Stimulated activated CD8-positive, alpha-beta memory T cell treated with anti-CD3 and anti-CD28 coated beads, Interleukin-15, amount 100 ng/mL, for 48 hours (primary cell): Measurements from ENCODE around the gene USP34.

Experiments used
- DNase-seq, 2 donors: peaks; one replicate each; pipeline ENCODE4 v3.0.0-alpha.2; 2020; ENCODE audit warnings: low read depth in 2 of 2

The USP34 gene

GRCh38 chr2:61376211-61376610, 94.7 kb downstream of the USP34 start:
- no peak for DNase-seq

- DNase-seq = no peak
Observed at GRCh38 chr2:61371027-61371426, 99.9 kb downstream of the USP34 start.

GRCh38 chr2:61368687-61369665, 101.9 kb downstream of the USP34 start:
- DNase-seq = peak in 1 of 2 donors; percentile 25

- no peak for DNase-seq
Observed at GRCh38 chr2:61367177-61367576, 103.7 kb downstream of the USP34 start.

DNA sequence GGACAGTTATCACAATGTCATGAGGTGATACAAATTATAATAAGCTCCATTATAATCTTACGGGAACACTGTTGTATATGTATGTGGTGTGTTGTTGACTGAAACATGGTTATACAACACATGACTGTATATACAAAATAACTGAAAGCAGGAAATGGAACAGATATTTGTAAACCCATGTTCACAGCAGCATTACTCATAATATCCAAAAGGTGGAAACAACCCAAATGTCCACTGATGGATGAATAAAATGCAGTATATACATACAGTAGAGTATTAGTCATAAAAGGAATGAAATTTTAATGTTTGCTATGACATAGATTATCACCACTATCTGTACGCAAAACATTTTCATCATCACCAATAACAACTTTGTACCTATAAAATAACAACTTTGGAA, 107.3 kb downstream of the USP34 start:
- DNase-seq = no peak

- DNase-seq = no peak
Observed at GRCh38 chr2:61362873-61363272, 108.0 kb downstream of the USP34 start.

GRCh38 chr2:61361068-61361467, 109.8 kb downstream of the USP34 start:
- DNase-seq = no peak

DNA sequence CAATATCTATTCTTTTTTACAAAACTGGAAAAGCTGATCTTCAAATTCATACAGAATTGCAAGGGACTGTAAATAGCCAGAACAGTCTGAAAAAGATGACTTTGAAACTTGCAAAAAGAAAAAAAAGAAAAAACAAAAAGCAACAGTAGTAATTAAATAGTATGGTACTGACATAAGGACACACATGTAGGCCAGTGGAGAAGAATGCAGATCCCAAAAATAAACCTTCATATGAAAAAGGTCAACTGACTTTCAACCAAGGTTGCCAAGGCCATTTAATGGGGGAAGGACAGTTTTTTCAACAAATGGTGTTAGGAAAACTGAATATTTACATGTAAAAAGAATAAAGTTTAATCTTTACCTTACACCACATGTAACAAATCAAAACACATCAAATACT, 111.8 kb downstream of the USP34 start:
- DNase-seq = no peak

- no peak for DNase-seq
Observed at GRCh38 chr2:61357681-61358080, 113.2 kb downstream of the USP34 start.

DNA sequence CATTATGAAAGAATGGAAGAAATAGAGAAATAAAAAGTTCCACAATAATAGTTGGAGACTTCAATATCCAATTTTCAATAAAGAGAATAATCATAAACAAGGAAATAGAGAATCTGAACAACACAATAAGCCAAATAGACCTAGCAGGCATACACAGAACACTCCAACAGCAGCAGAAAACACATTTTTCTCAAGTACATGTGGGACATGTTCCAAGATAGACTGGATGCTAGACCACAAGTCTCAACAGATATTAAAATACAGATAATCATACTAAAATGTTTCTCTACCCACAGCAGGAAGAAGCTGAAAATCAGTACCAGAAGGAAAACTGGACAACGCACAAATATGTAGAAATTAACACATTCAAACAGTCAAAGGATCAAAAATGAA, 113.9 kb downstream of the USP34 start:
- no peak for DNase-seq

DNA sequence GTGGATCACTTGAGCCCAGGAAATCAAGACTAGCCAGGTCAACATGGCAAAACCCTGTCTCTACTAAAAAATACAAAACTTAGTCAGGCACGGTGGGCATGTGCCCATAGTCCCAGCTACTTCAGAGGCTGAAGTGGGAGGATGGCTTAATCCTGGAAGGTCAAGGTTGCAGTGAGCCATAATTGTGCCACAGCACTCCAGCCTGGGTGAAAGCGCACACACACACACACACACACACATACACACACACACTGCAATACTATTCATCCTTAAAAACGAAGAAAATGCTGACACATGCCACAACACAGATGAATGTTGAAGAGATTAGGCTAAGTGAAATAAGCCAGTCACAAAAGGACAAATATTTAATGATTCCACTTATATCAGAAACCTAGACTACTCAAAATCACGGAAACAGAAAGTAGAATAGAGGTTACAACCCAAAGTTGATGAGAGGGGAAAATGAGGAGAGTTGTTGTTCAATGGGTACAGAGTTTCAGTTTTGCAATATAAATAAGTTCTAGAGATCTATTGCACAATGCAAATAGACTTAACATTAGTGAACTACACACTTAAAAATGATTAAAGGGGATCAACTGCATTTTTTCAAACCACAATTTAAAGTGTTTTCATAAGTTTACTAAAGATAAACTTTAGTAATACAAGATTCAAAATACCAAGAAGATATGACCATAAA, 114.5 kb downstream of the USP34 start:
- no peak for DNase-seq

DNA sequence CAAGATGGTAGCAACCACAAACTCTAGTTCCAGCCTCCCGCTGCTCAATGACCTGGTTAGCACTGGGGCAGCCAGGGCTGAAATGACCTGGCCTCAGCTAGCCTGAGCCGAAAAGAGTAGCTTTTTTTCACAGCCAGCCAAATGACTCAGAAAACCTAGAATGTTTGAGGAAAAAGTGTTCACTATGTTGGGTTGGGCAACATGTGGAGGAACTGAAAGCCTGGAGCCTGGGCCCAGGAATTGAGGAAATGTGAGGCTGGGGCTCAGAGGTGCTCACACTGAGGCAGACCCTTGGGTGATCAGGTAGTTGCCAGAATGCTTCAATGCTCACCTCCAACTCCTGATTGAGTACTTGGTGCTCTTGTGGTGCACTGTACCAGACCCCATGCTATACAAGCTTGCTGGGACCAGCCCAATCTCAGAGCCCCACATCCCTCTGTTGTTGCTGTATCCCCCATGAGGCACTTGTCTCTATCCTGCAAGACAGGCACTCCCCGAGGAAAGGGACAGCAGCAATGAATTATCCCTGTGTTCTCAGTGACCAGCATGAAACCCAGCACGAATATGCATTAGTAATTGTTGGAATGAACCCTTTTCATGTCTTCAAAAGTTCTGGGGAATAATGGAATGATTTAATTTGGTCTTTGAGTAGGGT, 116.2 kb downstream of the USP34 start:
- DNase-seq = no peak

DNA sequence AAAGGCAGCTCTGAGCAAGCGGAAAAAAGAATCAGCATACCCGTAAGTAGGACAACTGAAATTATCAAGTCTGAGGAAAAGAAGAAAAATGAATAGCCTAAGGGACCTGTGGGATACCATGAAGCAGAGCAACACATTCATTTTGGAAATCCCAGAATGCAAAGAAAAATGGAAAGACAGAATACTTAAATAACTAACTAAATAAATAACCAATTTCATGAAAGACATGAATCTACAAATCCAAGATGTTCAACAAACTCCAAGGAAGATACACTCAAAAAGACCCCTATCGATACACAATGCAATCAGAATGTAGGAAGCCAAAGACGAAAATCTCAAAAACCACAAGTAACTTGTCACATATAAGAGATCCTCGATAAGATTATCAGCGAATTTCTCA, 117.0 kb downstream of the USP34 start:
- DNase-seq = no peak

GRCh38 chr2:61350777-61351176, 120.1 kb downstream of the USP34 start:
- DNase-seq = no peak

- DNase-seq = no peak
Observed at GRCh38 chr2:61343141-61343540, 127.7 kb downstream of the USP34 start.

DNA sequence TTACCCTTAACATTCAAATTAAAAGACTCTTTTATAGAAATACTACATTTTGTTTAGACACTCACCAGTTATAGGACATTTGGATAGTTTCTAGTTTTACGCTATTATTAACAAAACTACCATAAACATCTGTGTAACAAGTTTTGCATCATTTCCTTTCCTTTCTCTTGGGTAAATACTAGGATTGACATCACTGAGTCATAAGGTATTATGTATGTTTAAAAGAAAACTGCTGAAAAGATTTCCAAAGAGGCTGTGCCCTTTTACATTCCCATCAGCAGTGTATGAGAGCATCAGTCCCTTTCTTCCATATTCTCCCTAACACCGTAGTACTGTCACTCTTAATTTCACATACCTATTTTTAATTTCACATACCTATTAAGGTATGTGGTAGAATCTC, 130.6 kb downstream of the USP34 start:
- no peak for DNase-seq

- DNase-seq = no peak
Observed at GRCh38 chr2:61338447-61338846, 132.4 kb downstream of the USP34 start.

DNA sequence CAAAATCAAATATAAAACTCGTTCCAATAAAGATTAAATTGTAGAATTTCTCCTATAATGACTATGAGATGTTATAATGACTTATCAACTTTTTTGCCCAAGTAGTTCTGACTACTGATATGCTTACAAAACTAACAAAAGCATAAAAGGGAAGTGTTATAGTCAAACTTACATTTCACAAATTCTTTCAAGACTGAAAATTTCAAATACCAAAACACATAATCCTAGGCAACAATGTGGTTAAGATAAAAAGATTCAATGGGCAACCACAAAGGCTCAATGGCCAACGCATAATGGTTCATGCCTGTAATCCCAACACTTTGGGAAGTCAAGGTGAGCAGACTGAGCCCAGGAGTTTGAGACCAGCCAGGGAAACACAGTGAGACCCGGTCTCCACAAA, 135.7 kb downstream of the USP34 start:
- no peak for DNase-seq

DNA sequence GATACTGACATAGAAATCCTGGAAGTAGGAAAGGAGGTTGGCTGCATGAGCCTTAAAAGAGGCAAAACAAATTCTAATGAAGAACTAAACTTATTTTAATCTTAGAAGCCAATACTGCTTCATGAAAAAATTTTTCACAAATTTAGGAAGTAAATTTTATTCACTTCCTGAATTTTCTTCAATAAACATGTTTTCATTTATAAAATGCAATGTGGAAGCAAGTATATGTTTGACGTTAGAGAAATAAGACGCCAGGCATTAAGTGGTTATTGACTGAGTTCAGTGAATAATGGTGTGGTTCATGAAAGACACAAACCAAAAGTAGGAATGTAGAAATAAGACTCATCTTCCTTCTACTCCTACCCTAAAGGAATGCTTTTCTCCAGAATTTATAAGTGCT, 136.4 kb downstream of the USP34 start:
- no peak for DNase-seq

DNA sequence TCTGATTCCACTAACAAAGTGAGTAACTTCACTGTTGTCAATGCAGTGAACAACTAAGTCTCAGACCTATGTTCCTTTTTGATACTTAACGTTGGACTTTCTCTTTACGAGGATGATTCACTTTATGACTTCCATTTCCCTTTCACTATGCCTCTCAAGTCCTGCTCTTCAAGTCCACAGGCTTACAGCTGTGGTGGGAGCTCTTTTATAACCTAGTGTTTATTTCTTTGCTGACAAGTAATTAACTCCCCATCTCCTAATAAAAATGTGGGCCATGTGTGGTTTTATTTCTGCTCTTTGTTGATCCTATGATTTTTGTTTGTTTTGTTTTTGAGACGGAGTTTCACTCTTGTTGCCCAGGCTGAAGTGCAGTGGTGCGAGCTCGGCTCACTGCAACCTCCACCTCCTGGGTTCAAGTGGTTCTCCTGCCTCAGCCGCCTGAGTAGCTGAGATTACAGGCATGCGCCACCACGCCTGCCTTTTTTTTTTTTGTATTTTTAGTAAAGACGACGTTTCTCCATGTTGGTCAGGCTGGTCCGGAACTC, 142.1 kb downstream of the USP34 start:
- no peak for DNase-seq

DNA sequence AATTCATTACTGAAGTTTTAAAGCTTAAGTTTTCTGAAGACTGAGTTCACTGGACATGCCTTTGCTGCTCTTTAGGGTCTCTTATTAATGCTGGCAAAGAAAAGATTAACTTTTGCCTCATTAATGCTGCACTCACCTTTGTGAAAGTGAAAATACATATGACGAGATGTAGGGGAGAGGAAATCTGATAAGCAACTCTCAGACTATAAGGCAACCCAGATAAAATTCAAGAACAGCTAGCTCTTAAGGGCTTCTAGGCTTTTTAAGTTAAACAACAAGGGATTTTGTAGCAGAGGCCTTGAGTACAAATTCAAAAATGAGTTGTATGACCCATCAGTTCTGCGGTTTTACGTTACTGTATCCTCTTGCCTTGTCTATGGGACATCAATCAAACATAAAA, 143.7 kb downstream of the USP34 start:
- no peak for DNase-seq

GRCh38 chr2:61326423-61326822, 144.5 kb downstream of the USP34 start:
- DNase-seq = no peak
